Measurements from ENCODE around the gene SECISBP2L.

SECISBP2L gene

DNA sequence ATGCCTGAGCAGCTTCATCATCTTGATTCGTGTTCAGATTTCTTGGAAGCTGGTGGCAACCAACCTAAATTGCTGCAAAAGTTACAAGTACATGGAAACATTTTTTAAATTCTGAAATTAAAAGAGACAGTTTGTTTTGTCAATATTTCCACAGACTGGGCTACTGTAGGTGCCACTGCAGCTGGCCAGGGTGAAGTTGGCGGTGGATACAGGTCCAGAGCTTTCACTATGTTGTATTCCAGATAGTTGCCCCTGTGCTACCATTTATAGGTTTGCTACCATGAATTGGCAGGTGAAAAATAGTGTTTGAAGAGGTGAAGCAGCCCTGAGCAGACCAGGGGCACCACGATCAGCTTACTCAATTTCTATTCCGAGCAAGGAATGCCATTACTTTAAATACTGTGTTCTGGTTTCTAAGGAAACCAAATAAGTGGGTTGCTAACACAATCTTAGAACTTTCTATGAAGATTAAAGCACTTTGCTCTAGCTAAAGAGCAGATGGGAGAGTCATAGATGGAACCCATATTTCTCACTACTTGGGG is 61.4 kb downstream of the SECISBP2L start:
- TF ChIP-seq, protein P1, sequence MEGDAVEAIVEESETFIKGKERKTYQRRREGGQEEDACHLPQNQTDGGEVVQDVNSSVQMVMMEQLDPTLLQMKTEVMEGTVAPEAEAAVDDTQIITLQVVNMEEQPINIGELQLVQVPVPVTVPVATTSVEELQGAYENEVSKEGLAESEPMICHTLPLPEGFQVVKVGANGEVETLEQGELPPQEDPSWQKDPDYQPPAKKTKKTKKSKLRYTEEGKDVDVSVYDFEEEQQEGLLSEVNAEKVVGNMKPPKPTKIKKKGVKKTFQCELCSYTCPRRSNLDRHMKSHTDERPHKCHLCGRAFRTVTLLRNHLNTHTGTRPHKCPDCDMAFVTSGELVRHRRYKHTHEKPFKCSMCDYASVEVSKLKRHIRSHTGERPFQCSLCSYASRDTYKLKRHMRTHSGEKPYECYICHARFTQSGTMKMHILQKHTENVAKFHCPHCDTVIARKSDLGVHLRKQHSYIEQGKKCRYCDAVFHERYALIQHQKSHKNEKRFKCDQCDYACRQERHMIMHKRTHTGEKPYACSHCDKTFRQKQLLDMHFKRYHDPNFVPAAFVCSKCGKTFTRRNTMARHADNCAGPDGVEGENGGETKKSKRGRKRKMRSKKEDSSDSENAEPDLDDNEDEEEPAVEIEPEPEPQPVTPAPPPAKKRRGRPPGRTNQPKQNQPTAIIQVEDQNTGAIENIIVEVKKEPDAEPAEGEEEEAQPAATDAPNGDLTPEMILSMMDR (IDR thresholded peaks at IDR 0.05; ENCODE audit: low read depth, low read length), result no peak
- DNase-seq (ENCODE audit: extremely low read depth, low read depth), result no peak

DNA sequence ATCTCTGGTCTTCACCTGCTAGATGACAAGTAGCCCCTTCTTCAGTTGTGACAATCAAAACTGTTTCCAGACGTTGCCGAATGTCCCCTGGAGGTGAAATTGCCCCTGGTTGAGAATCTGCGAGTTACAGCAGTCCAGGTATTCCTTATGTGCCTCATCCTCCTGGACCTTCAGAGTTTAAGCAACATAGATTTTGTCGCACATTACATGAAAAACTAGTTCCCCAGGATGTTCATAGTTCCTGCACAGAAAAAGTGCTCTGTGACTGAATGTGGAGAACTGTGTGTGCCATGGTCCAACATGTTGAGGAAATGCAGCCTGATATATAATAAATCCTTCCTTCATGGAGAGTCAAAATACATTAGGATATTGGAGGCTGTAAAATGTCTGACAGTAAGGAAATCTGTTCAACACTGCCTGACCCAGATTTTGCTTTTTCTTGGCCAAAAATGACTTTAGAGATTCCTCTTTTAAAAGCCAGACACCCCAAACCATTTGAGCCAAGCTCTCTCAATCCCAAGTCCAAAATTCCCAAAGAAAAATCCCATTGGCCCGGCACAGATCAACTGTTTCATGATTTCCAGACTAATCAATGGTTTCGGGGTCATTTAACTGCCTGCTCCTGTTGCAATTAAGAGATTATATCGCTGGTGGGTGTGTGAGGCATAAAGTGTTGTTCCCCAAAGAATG is 62.1 kb downstream of the SECISBP2L start:
- TF ChIP-seq, protein P1 (IDR thresholded peaks at IDR 0.05; ENCODE audit: low read depth, low read length), result no peak
- no peak for DNase-seq (ENCODE audit: extremely low read depth, low read depth)

DNA sequence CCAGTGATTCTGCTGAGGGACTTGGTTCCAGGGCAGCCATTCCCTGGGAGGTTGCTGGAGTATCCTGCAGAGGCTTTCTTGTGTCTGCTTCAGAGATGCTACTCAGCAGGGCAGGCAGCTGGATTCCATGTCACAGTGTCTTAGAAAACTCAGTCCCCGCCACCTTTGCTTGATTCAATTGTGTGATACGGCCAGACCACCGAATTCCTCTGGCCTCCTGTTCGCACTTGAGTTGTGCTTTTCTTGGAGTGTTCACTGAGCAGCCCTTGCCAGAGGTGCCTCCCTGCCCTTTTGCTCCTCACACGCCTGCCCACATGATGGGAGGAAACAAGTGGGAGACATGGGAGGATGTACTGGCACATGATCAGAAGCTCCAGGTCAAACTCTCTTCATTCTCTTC is 62.9 kb downstream of the SECISBP2L start:
- TF ChIP-seq, protein P1 (IDR thresholded peaks at IDR 0.05; ENCODE audit: low read depth, low read length), result no peak
- no peak for DNase-seq (ENCODE audit: extremely low read depth, low read depth)

DNA sequence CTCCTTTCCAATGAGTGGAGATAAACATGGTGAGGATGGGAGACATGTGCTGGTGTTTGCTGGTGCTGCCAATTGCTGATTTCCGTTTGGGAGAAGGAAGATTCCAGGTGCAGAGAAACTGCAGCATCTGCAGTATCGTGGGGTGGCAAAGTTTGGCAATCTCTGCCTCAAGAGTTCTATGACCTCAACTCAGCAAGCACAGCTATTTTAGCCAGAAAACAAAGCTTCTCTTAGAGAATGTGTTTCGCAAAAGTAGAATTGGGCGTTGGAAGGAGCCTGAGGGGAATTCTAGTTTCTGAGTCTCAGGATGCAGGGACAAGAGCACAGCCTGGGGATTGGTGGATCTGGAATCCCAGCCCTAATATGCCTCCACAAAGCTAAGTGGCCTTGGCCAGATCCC is 64.3 kb downstream of the SECISBP2L start:
- TF ChIP-seq, protein P1 (IDR thresholded peaks at IDR 0.05; ENCODE audit: low read depth, low read length), result no peak

DNA sequence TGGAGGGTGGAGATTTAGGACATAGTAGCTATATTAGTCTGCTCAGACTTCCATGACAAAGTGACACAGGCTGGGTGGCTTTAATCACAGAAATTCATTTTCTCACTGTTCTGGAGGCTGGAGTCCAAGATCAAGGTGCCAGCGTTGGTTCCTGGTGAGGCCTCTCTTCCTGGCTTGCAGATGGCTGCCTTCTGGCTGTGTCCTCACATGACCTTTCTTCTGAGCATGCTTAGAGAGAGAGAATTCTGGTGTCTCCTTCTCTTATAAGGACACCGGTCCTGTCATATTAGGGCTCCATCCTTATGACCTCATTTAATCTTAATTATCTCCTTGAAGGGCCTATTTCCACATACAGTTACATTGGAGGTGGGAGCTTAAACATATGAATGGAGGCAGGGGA is 67.6 kb downstream of the SECISBP2L start:
- TF ChIP-seq, protein P1 (IDR thresholded peaks at IDR 0.05; ENCODE audit: low read depth, low read length), result no peak
- no peak for DNase-seq (ENCODE audit: extremely low read depth, low read depth)

More for the DNA sequence above, 64.3 kb downstream of the SECISBP2L start:
- DNase-seq (ENCODE audit: extremely low read depth, low read depth), result no peak

DNA sequence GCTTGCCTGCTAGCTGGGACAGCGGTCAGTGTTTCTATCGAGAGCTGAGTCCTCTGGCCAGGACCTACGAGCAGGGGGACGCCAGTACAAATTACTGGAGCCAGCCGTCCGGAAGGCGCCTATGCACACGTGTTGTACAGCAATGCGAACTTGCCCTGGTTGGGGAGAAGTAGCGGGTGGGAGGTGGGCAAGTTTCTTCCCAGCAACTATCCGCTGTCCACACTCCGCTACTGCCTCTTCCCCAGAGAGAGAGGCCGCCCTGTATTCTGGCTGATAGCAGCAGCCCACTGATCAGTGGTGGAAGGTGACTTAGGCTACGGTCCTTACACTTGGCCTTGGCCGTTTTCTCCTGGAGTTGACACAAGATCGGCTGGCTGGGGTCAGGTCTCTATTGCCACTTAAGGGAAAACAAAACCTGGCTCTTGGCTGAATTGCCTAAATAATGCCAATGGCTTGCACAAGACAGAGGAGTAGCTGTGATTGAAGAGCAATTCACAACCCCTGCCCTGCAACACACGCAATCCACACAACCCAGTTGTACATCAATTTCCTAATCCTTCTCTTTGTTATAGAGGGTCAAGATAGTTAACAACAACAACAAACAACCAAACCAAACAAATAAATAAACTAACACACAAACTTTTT is 69.7 kb downstream of the SECISBP2L start:
- TF ChIP-seq, protein P1 (IDR thresholded peaks at IDR 0.05; ENCODE audit: low read depth, low read length), result no peak

More for the DNA sequence above, 69.7 kb downstream of the SECISBP2L start:
- no peak for DNase-seq (ENCODE audit: extremely low read depth, low read depth)
